Measurements from ENCODE around the gene CLSTN2. TPM values are rescaled to one million over a fixed set of nuclear protein-coding genes. Genes with fewer than 3 reads are reported as not detected.

Gene CLSTN2
- total and polyA plus RNA-seq, 2 of the 4 experiments (the other 2 are of a cell fraction) = under 0.01 to 0.07 TPM

GRCh38 chr3:140522653-140523380, 587.8 kb downstream of the CLSTN2 start:
- Histone ChIP-seq H3K4me1 (ENCODE audit: control insufficient read depth, insufficient read depth, low read length) (no peaks in the 10 kb centered on the region), H2AFZ (replicated peaks; ENCODE audit: low read length, poor library complexity) (no peak overlapping the region), H3K79me1 (ENCODE audit: low read depth in 1 of 2, low read length in 2 of 2) (no peaks in the 10 kb centered on the region), H3K27ac (ENCODE audit: insufficient read depth, low read length) (no peak overlapping the region), H2AK9ac (replicated peaks; ENCODE audit: low read depth, low read length, poor library complexity) (no peak overlapping the region), H3K4me2 (ENCODE audit: low read depth, low read length) (no peak overlapping the region), H3K9ac (ENCODE audit: low read depth, low read length) (no peak overlapping the region), H3K27me3 (ENCODE audit: control insufficient read depth, insufficient read depth, low read length) (no peaks in the 10 kb centered on the region), H3K4ac (ENCODE audit: low read depth, low read length) (no peak overlapping the region), H3K9me3 (ENCODE audit: control insufficient read depth, insufficient read depth, low read length) (peaks cover 5% of the 10 kb centered on the region; the same call in 1 of the 2 replicates), H2BK20ac (ENCODE audit: low read depth, low read length) (no peak overlapping the region), H3K36me3 (ENCODE audit: control insufficient read depth, insufficient read depth, low read length) (no peaks in the 10 kb centered on the region), H3K9me1 (ENCODE audit: insufficient read depth, low read length) (no peaks in the 10 kb centered on the region), H4K5ac (ENCODE audit: low read depth, low read length) (no peak overlapping the region), H3K4me3 (ENCODE audit: insufficient read depth, low read depth, low read length) (no peak overlapping the region), H2AK5ac (ENCODE audit: low read depth, low read length) (no peak overlapping the region), H4K20me1 (ENCODE audit: insufficient read depth, low read length) (no peaks in the 10 kb centered on the region), H2BK120ac (ENCODE audit: low read depth, low read length) (no peak overlapping the region), H3K18ac (ENCODE audit: low read depth, low read length) (no peak overlapping the region), H2BK15ac (ENCODE audit: low read depth, low read length) (no peak overlapping the region), H3K56ac (ENCODE audit: extremely low read depth, insufficient read depth, low read length) (no peak overlapping the region), H4K8ac (ENCODE audit: low read depth in 2 of 2, low read length in 2 of 2) (no peak overlapping the region), H3K23ac (ENCODE audit: low read depth, low read length) (no peak overlapping the region), H3K14ac (replicated peaks; ENCODE audit: low read depth, low read length) (no peak overlapping the region), H2BK5ac (ENCODE audit: low read depth, low read length, poor library complexity, severe bottlenecking) (no peak overlapping the region), H4K91ac (ENCODE audit: insufficient read depth, low read depth, low read length) (no peak overlapping the region)
- no peak for DNase-seq
- POLR2A ChIA-PET (ENCODE audit: unreplicated experiment) = no interaction called here
- CTCF ChIA-PET = no interaction called here
- in situ Hi-C loops (cut with MboI; ENCODE audit: low sequenced_read_pairs) (no loop called here), intact Hi-C loops (cut with micrococcal nuclease) (no loop called here), dilution Hi-C loops (cut with HindIII; ENCODE audit: low sequenced_read_pairs, unreplicated experiment) (no loop called here)
- TF ChIP-seq CHD1 (IDR thresholded peaks at IDR 0.05; ENCODE audit: low read depth, low read length) = no peak
- TF ChIP-seq, protein P1, sequence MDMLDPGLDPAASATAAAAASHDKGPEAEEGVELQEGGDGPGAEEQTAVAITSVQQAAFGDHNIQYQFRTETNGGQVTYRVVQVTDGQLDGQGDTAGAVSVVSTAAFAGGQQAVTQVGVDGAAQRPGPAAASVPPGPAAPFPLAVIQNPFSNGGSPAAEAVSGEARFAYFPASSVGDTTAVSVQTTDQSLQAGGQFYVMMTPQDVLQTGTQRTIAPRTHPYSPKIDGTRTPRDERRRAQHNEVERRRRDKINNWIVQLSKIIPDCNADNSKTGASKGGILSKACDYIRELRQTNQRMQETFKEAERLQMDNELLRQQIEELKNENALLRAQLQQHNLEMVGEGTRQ (IDR thresholded peaks at IDR 0.05; ENCODE audit: low read depth, low read length) = no peak
- TF ChIP-seq, protein P2, sequence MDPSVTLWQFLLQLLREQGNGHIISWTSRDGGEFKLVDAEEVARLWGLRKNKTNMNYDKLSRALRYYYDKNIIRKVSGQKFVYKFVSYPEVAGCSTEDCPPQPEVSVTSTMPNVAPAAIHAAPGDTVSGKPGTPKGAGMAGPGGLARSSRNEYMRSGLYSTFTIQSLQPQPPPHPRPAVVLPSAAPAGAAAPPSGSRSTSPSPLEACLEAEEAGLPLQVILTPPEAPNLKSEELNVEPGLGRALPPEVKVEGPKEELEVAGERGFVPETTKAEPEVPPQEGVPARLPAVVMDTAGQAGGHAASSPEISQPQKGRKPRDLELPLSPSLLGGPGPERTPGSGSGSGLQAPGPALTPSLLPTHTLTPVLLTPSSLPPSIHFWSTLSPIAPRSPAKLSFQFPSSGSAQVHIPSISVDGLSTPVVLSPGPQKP (IDR thresholded peaks at IDR 0.05; ENCODE audit: borderline replicate concordance, low read depth, low read length) = no peak
- no peak for TF ChIP-seq SMC3 (IDR thresholded peaks at IDR 0.05; ENCODE audit: low read depth, low read length)
- TF ChIP-seq RCOR1 (IDR thresholded peaks at IDR 0.05; ENCODE audit: insufficient replicate concordance, low read length) = no peak
- no peak for TF ChIP-seq RFX5 (IDR thresholded peaks at IDR 0.05; ENCODE audit: low read depth, low read length)
- TF ChIP-seq MAZ (IDR thresholded peaks at IDR 0.05; ENCODE audit: borderline replicate concordance, low read depth, low read length) = no peak
- no peak for TF ChIP-seq NFE2L2 (IDR thresholded peaks at IDR 0.05; ENCODE audit: low read depth, low read length)
- no peak for TF ChIP-seq CEBPB (IDR thresholded peaks at IDR 0.05; ENCODE audit: low read depth, low read length)
- 60% methylated on average over 2 of the region's 5 CpGs; no CpG with 5 or more reads in 1 of the 2 experiments for WGBS, 2 experiments (ENCODE audit: extremely low coverage in 2 of 2, insufficient read length in 1 of 2)
- no peak for ATAC-seq (ENCODE audit: low read depth)
- BruUV-seq (replicated peaks) = no TSS peak

All from IMR-90 (cell line).